Spleen (tissue), 11 donors: ENCODE measurements around the gene SSRP1. TPM values are rescaled to one million over a fixed set of nuclear protein-coding genes. Genes with fewer than 3 reads are reported as not detected.

Experiments used
- DNase-seq: peaks from one replicate; pipeline ENCODE4 v3.0.0-alpha.2; 2020
- H3K27ac ChIP-seq, 8 donors: fragments of 200-600 bp; sonication (generic) in 7 of 8; 1 replicate in 4 of 8; 2 replicates in 4 of 8; pipeline versions ENCODE4 v1.5.0 to v1.8.0; 2016 to 2021; ENCODE audit warnings: inconsistent platforms in 4 of 8, mild to moderate bottlenecking in 4 of 8, moderate library complexity in 1 of 8
- H3K27me3 ChIP-seq, 7 donors: fragments of 200-600 bp; sonication (generic) in 6 of 7; replicated peaks in 1 of 7; 1 replicate in 4 of 7; 2 replicates in 3 of 7; pipeline versions ENCODE4 v1.5.0 to v1.8.0; 2016 to 2021; ENCODE audit warnings: inconsistent platforms in 3 of 7, mild to moderate bottlenecking in 1 of 7
- H3K36me3 ChIP-seq, 6 donors: fragments of 200-600 bp; sonication (generic) in 5 of 6; 1 replicate in 4 of 6; 2 replicates in 2 of 6; pipeline versions ENCODE4 v1.5.0 to v1.8.0; 2016 to 2021; ENCODE audit warnings: inconsistent platforms in 2 of 6
- H3K4me1 ChIP-seq, 6 donors: fragments of 200-600 bp; sonication (generic) in 5 of 6; 1 replicate in 3 of 6; 2 replicates in 3 of 6; pipeline versions ENCODE4 v1.5.0 to v1.8.0; 2016 to 2021; ENCODE audit warnings: inconsistent platforms in 3 of 6
- H3K4me3 ChIP-seq, 8 donors: fragments of 200-600 bp; sonication (generic) in 7 of 8; 1 replicate in 4 of 8; 2 replicates in 4 of 8; pipeline versions ENCODE4 v1.5.0 to v1.8.0; 2016 to 2021; ENCODE audit warnings: inconsistent platforms in 4 of 8, mild to moderate bottlenecking in 4 of 8, moderate library complexity in 2 of 8
- H3K9me3 ChIP-seq, 8 donors: fragments of 200-600 bp; sonication (generic) in 7 of 8; 1 replicate in 4 of 8; 2 replicates in 4 of 8; pipeline versions ENCODE4 v1.5.0 to v1.8.0; 2016 to 2021; ENCODE audit warnings: inconsistent platforms in 4 of 8
- POLR2A ChIP-seq, 3 donors: fragments of 450-650 bp; IDR thresholded peaks; one replicate each; pipeline ENCODE4 v1.5.1; 2017; ENCODE audit warnings: antibody characterized with exemption in 3 of 3, mild to moderate bottlenecking in 1 of 3
- POLR2AphosphoS5 ChIP-seq, 3 donors: sonication (generic); formaldehyde crosslinking; IDR thresholded peaks; one replicate each; pipeline ENCODE4 v1.5.1; 2017; ENCODE audit warnings: antibody characterized with exemption in 3 of 3
- WGBS, 5 donors: extraction: QIAGEN DNeasy Blood & Tissue Kit in 3 of 5; methylation state at CpG; one replicate each; pipeline versions ENCODE4 v1.1.5 to v1.1.7; 2013 to 2018; 5-methylcytosine and 5-hydroxymethylcytosine counted together
- intact Hi-C: fragments of 100-400 bp; cut with DNase I; formaldehyde crosslinking; loops from one replicate; pipeline ENCODE4 v1.15.0; 2023; ENCODE audit warnings: low total_unique reads
- polyA plus RNA-seq, 3 donors: library from polyadenylated mRNA; stranded (reverse); fragments of 200-250 nt; gene quantifications; one replicate each; pipeline ENCODE4 v1.2.1, GENCODE V29; 2013
- total RNA-seq, 7 donors: library from RNA; depleted of rRNA in 3 of 7; stranded (reverse); fragments of >200 nt in 3 of 7; fragmentation: NEBNext Ultra II Directional in 4 of 7; extraction: Animal tissue kit (Norgen Biotek cat#: 25700) in 4 of 7; gene quantifications; one replicate each; pipeline versions ENCODE4 v1.1.0 to v1.2.1, GENCODE V29; 2016 to 2021
- TF ChIP-seq, protein P1 (sequence below), 11 experiments: fragments of 200-600 bp in 7 of 11; fragments of 450-650 bp in 4 of 11; sonication (generic) in 4 of 11; IDR thresholded peaks in 8 of 11; conservative IDR thresholded peaks in 3 of 11; 1 replicate in 7 of 11; 2 replicates in 4 of 11; pipeline versions ENCODE4 v1.4.0 to v1.8.0; 2016 to 2021; ENCODE audit warnings: antibody characterized with exemption in 11 of 11, inconsistent platforms in 4 of 11, mild to moderate bottlenecking in 1 of 11
- donor health status: healthy with polysubstance abuse.
- donor health status: DM: no; HTN: no; CAD: no; lungs with moderate emphysema.
- donor health status: DM: no; HTN: no; CAD: no.
- donor health status: Bipolar disorder and iron deficiency.
- donor health status: healthy.
- donor health status: DM: no; HTN: no; CAD: no.
- donor health status: DM: yes; HTN: yes; CAD: no.

SSRP1 gene
- total and polyA plus RNA-seq, 10 donors: 35.5 to 67.1 (median 51.5) TPM

DNA sequence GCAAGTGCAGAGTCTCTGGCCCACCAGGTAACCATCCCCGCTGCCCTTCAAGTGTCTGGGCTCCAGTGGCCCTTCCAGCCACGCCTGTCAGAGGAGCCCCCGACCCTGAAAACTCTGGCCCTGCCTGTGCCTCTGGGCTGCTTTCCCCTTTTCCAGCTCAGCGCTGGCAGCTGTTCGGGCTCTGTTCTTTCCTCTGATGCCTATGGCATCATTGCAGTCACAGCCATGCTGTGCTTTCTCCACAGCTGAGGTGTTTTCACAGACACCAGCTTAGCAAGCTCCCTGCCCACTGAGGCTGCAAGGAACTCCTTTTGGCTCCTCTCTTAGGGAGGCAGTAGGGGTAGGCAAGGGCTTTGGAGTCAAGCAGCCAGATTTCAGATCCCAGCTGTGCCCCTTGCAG lies 23.7 kb upstream of the SSRP1 start:
- Histone ChIP-seq H3K27me3 (peaks cover 0 to 6% (median 0%) of the 10 kb centered on the region in 7 donors), H3K27ac (no peak overlapping the region), H3K4me1 (peaks cover 0 to 12% (median 0%) of the 10 kb centered on the region in 6 donors), H3K4me3 (no peak overlapping the region), H3K36me3 (no peaks in the 10 kb centered on the region), H3K9me3 (no peaks in the 10 kb centered on the region)
- intact Hi-C loops: no loop called here
- no peak for TF ChIP-seq POLR2AphosphoS5 (IDR thresholded peaks at IDR 0.05)
- TF ChIP-seq, protein P1, sequence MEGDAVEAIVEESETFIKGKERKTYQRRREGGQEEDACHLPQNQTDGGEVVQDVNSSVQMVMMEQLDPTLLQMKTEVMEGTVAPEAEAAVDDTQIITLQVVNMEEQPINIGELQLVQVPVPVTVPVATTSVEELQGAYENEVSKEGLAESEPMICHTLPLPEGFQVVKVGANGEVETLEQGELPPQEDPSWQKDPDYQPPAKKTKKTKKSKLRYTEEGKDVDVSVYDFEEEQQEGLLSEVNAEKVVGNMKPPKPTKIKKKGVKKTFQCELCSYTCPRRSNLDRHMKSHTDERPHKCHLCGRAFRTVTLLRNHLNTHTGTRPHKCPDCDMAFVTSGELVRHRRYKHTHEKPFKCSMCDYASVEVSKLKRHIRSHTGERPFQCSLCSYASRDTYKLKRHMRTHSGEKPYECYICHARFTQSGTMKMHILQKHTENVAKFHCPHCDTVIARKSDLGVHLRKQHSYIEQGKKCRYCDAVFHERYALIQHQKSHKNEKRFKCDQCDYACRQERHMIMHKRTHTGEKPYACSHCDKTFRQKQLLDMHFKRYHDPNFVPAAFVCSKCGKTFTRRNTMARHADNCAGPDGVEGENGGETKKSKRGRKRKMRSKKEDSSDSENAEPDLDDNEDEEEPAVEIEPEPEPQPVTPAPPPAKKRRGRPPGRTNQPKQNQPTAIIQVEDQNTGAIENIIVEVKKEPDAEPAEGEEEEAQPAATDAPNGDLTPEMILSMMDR (IDR thresholded peaks at IDR 0.05 in 8 of 11, conservative IDR thresholded peaks at IDR 0.05 in 3 of 11): no peak
- no peak for TF ChIP-seq POLR2A (IDR thresholded peaks at IDR 0.05)
- no peak for DNase-seq
- WGBS, 5 donors: 85 to 92% (median 90%) methylated on average over 3 to 5 of the region's 5 CpGs

DNA sequence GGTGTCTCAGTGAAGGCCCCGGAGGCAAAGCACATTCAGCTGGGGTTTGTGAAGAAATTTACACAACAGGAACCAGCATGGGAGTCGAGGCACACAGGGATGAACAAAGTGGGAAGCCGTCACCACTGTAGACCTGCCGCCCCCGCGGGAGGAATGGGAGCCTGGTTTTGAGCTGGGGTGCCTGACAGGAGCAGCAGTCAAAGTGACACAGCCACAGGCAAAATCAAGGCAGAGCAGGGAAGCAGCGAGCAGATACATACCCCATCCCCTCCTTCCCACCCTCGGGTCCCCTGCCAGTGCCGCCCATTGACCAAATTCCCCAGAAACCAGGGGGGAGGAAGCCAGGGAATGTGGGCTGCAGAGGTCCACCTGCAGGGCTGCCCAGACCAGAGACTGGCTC lies 23.3 kb upstream of the SSRP1 start:
- Histone ChIP-seq H3K27ac (no peak overlapping the region), H3K36me3 (no peaks in the 10 kb centered on the region), H3K9me3 (no peaks in the 10 kb centered on the region), H3K27me3 (peaks cover 0 to 6% (median 0%) of the 10 kb centered on the region in 7 donors), H3K4me3 (no peak overlapping the region), H3K4me1 (peaks cover 0 to 12% (median 0%) of the 10 kb centered on the region in 6 donors)
- TF ChIP-seq, protein P1 (IDR thresholded peaks at IDR 0.05 in 8 of 11, conservative IDR thresholded peaks at IDR 0.05 in 3 of 11): no peak
- no peak for TF ChIP-seq POLR2AphosphoS5 (IDR thresholded peaks at IDR 0.05)
- no peak for TF ChIP-seq POLR2A (IDR thresholded peaks at IDR 0.05)
- intact Hi-C loops: no loop called here
- 69 to 85% (median 82%) methylated on average over 9 of the region's 9 CpGs for WGBS, 5 donors
- DNase-seq: peak; percentile 51

DNA sequence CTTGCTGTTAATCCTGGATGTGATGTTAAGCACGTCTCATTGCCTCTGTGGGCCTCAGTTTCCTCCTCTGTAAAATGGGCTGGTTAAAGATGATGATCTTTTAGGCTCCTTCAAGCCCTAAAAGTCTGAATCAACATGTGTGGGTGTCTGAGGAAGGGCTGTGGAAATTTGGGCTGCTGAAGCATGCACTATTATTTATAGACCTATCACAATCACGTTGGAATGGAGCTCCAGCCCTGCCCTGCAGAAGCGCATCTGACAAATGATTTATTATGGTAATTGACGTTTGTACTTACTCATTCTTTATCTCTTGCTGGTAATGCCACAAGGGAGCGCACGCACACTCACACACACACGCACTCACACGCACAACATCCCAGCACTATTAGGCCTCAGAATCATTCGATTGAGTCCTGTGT lies 22.9 kb upstream of the SSRP1 start:
- Histone ChIP-seq H3K27ac (no peak overlapping the region), H3K9me3 (no peaks in the 10 kb centered on the region), H3K4me1 (peaks cover 0 to 12% (median 0%) of the 10 kb centered on the region in 6 donors), H3K27me3 (peaks cover 0 to 6% (median 0%) of the 10 kb centered on the region in 7 donors), H3K36me3 (no peaks in the 10 kb centered on the region), H3K4me3 (no peak overlapping the region)
- TF ChIP-seq POLR2AphosphoS5 (IDR thresholded peaks at IDR 0.05): no peak
- DNase-seq: no peak
- 69 to 81% (median 75%) methylated on average over 9 of the region's 9 CpGs for WGBS, 5 donors
- intact Hi-C loops: no loop called here

DNA sequence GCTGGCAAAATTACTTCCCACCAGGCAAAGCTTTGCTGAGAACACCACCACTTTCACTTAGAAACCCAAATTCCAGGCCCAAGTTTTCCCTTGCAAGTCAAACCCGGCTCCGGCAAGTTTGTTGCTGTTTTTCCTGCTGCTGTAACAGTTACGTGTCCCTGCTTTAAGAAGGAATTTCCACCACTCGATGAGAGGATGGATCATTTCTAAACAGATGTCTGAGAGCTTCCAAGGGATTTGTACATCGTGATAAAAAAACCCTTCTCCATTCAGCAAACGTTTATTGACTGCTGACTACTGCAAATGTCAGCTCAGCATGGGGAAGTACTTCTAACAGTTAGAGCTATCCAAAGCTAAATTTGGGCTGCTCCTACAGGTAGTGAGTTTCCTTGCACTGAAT lies 22.2 kb upstream of the SSRP1 start:
- no peak for DNase-seq
- Histone ChIP-seq H3K9me3 (no peaks in the 10 kb centered on the region), H3K27ac (no peak overlapping the region), H3K4me3 (no peak overlapping the region), H3K36me3 (no peaks in the 10 kb centered on the region), H3K4me1 (peaks cover 0 to 12% (median 0%) of the 10 kb centered on the region in 6 donors), H3K27me3 (peaks cover 0 to 6% (median 0%) of the 10 kb centered on the region in 7 donors)
- no peak for TF ChIP-seq POLR2A (IDR thresholded peaks at IDR 0.05)
- no peak for TF ChIP-seq POLR2AphosphoS5 (IDR thresholded peaks at IDR 0.05)
- TF ChIP-seq, protein P1 (IDR thresholded peaks at IDR 0.05 in 8 of 11, conservative IDR thresholded peaks at IDR 0.05 in 3 of 11): no peak
- WGBS, 5 donors: 30 to 50% (median 40%) methylated on average over 6 of the region's 6 CpGs
- intact Hi-C loops: no loop called here

DNA sequence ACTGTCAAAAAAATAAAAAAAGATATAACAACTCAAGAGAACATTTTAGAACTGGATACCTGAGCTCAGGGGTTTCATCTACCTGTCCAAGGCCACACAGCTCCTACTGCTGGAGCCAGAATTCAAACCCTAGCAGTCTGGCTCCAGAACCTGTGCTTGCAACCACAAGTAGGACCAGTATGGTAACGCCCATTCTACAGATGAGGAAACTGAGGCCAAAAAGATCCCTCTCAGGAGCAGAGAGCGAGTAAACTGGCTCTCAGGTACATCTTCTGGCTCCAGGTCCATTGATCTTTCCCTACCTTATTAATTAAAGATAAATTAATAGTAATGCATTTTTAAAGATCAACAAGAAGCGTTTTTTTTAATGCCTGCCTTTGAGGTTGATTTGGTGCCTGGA lies 21.6 kb upstream of the SSRP1 start:
- no peak overlapping the region for H3K27ac ChIP-seq
- H3K9me3 ChIP-seq: no peaks in the 10 kb centered on the region
- DNase-seq: no peak
- H3K4me1 ChIP-seq: peaks cover 0 to 12% (median 0%) of the 10 kb centered on the region in 6 donors
- H3K36me3 ChIP-seq: no peaks in the 10 kb centered on the region
- TF ChIP-seq POLR2A (IDR thresholded peaks at IDR 0.05): no peak
- H3K4me3 ChIP-seq: no peak overlapping the region
- intact Hi-C loops: no loop called here
- H3K27me3 ChIP-seq: peaks cover 0 to 6% (median 0%) of the 10 kb centered on the region in 7 donors
- 68 to 97% (median 91%) methylated on average over 3 of the region's 3 CpGs for whole genome bisulfite sequencing, 5 donors
